IMR-90 (cell line): ENCODE results near the gene CYP27B1. TPM values are rescaled to one million over a fixed set of nuclear protein-coding genes. Genes with fewer than 3 reads are reported as not detected.

Source experiments
- ATAC-seq: fragments of 200-7000 bp; cut with Tn5 transposase; 2 replicates; pipeline ENCODE4 v1.9.1; 2020; ENCODE audit warnings: low read depth, mild to moderate bottlenecking, moderate library complexity
- BruUV-seq: library from RNA; stranded (reverse); fragments of 400-500 nt; replicated peaks from 2 replicates; lab custom pipeline; 2021; lab: Mats Ljungman, UMichigan
- CTCF ChIA-PET: fragments of 300-600 bp; formaldehyde crosslinking; extraction: SDS; loops from one replicate; lab custom pipeline; 2021; ENCODE audit warnings: antibody characterized with exemption; lab: Yijun Ruan, JAX
- POLR2A ChIA-PET: fragments of 300-600 bp; sonication (Branson Sonifier 250); formaldehyde crosslinking; loops from one replicate; lab custom pipeline; 2022; ENCODE audit warnings: antibody characterized with exemption; ENCODE audit not compliant: unreplicated experiment; lab: Charles Lee
- DNase-seq: peaks from one replicate; pipeline ENCODE4 v3.0.0; 2013
- H2AFZ ChIP-seq: replicated peaks from 2 replicates; pipeline ENCODE3; 2013; ENCODE audit warnings: low read length, mild to moderate bottlenecking; ENCODE audit not compliant: poor library complexity
- H2AK5ac ChIP-seq: 2 replicates; pipeline ENCODE4 v1.6.1; 2013; ENCODE audit warnings: low read depth, low read length, inconsistent platforms
- H2AK9ac ChIP-seq: replicated peaks from 2 replicates; pipeline ENCODE3; 2013; ENCODE audit warnings: mild to moderate bottlenecking, low read depth, low read length, moderate library complexity; ENCODE audit not compliant: poor library complexity
- H2BK120ac ChIP-seq: 2 replicates; pipeline ENCODE4 v1.6.1; 2013; ENCODE audit warnings: low read depth, low read length, inconsistent platforms
- H2BK15ac ChIP-seq: 3 replicates; pipeline ENCODE4 v1.6.1; 2013; ENCODE audit warnings: low read depth, low read length, inconsistent platforms
- H2BK20ac ChIP-seq: 2 replicates; pipeline ENCODE4 v1.6.1; 2013; ENCODE audit warnings: low read depth, mild to moderate bottlenecking, inconsistent platforms, low read length, moderate library complexity
- H2BK5ac ChIP-seq: 2 replicates; pipeline ENCODE4 v1.6.1; 2013; ENCODE audit warnings: mild to moderate bottlenecking, low read depth, low read length, inconsistent platforms; ENCODE audit not compliant: poor library complexity, severe bottlenecking
- H3K14ac ChIP-seq: replicated peaks from 2 replicates; pipeline ENCODE4 v1.6.1; 2013; ENCODE audit warnings: low read depth, low read length, inconsistent platforms
- H3K18ac ChIP-seq: 2 replicates; pipeline ENCODE4 v1.6.1; 2013; ENCODE audit warnings: low read depth, low read length, control low read depth
- H3K23ac ChIP-seq: 2 replicates; pipeline ENCODE4 v1.6.1; 2013; ENCODE audit warnings: low read depth, low read length, inconsistent platforms
- H3K27ac ChIP-seq: 2 replicates; pipeline ENCODE4 v1.5.1; 2013; ENCODE audit warnings: mild to moderate bottlenecking, control low read depth, low read length; ENCODE audit not compliant: insufficient read depth
- H3K27me3 ChIP-seq: 2 replicates; pipeline ENCODE4 v1.6.1; 2013; ENCODE audit warnings: low read length; ENCODE audit not compliant: control insufficient read depth, insufficient read depth
- H3K36me3 ChIP-seq: 2 replicates; pipeline ENCODE4 v1.6.1; 2013; ENCODE audit warnings: low read length, mixed read lengths; ENCODE audit not compliant: control insufficient read depth, insufficient read depth
- H3K4ac ChIP-seq: 2 replicates; pipeline ENCODE4 v1.6.1; 2013; ENCODE audit warnings: low read depth, low read length, inconsistent platforms
- H3K4me1 ChIP-seq: 2 replicates; pipeline ENCODE4 v1.6.1; 2013; ENCODE audit warnings: low read length, mixed read lengths; ENCODE audit not compliant: control insufficient read depth, insufficient read depth
- H3K4me2 ChIP-seq: 2 replicates; pipeline ENCODE4 v1.6.1; 2013; ENCODE audit warnings: low read depth, mild to moderate bottlenecking, control low read depth, low read length, moderate library complexity
- H3K4me3 ChIP-seq: 2 replicates; pipeline ENCODE4 v1.5.1; 2013; ENCODE audit warnings: low read depth, mild to moderate bottlenecking, control low read depth, low read length, moderate library complexity; ENCODE audit not compliant: insufficient read depth
- H3K56ac ChIP-seq: 2 replicates; pipeline ENCODE4 v1.6.1; 2013; ENCODE audit warnings: low read length, inconsistent platforms; ENCODE audit not compliant: insufficient read depth; ENCODE audit errors: extremely low read depth
- H3K79me1 ChIP-seq, 2 experiments: 2 replicates each; pipeline ENCODE4 v1.6.1; 2013; ENCODE audit warnings: low read length in 2 of 2, inconsistent platforms in 1 of 2, low read depth in 1 of 2
- H3K9ac ChIP-seq: 2 replicates; pipeline ENCODE4 v1.6.1; 2013; ENCODE audit warnings: low read depth, low read length, control low read depth
- H3K9me1 ChIP-seq: 2 replicates; pipeline ENCODE4 v1.6.1; 2013; ENCODE audit warnings: low read length, inconsistent platforms; ENCODE audit not compliant: insufficient read depth
- H3K9me3 ChIP-seq: 2 replicates; pipeline ENCODE4 v1.6.1; 2013; ENCODE audit warnings: low read length; ENCODE audit not compliant: control insufficient read depth, insufficient read depth
- H4K20me1 ChIP-seq: 2 replicates; pipeline ENCODE4 v1.6.1; 2013; ENCODE audit warnings: low read length, inconsistent platforms; ENCODE audit not compliant: insufficient read depth
- H4K5ac ChIP-seq: 2 replicates; pipeline ENCODE4 v1.6.1; 2013; ENCODE audit warnings: mild to moderate bottlenecking, low read depth, low read length, control low read depth
- H4K8ac ChIP-seq, 2 experiments: 2 replicates each; pipeline ENCODE4 v1.6.1; 2013; ENCODE audit warnings: low read depth in 2 of 2, low read length in 2 of 2, control low read depth in 1 of 2, inconsistent platforms in 1 of 2
- H4K91ac ChIP-seq: 2 replicates; pipeline ENCODE4 v1.6.1; 2013; ENCODE audit warnings: low read depth, low read length, inconsistent platforms; ENCODE audit not compliant: insufficient read depth
- BHLHE40 ChIP-seq: fragments of 150-350 bp; IDR thresholded peaks from 2 replicates; pipeline ENCODE4 v1.6.1; 2016; ENCODE audit warnings: mild to moderate bottlenecking, low read depth, low read length
- CEBPB ChIP-seq: IDR thresholded peaks from 2 replicates; pipeline ENCODE4 v1.6.1; 2012; ENCODE audit warnings: low read depth, low read length, improper control_type of control experiment
- CHD1 ChIP-seq: IDR thresholded peaks from 2 replicates; pipeline ENCODE4 v1.6.1; 2012; ENCODE audit warnings: low read depth, low read length, improper control_type of control experiment
- ELK1 ChIP-seq: fragments of 150-350 bp; IDR thresholded peaks from 2 replicates; pipeline ENCODE4 v1.6.1; 2016; ENCODE audit warnings: low read depth, mild to moderate bottlenecking, low read length, moderate library complexity, borderline replicate concordance
- FOS ChIP-seq: fragments of 150-350 bp; IDR thresholded peaks from 2 replicates; pipeline ENCODE4 v1.6.1; 2016; ENCODE audit warnings: low read depth, low read length
- MAFK ChIP-seq: IDR thresholded peaks from 2 replicates; pipeline ENCODE4 v1.6.1; 2012; ENCODE audit warnings: low read depth, low read length, improper control_type of control experiment
- MAZ ChIP-seq: IDR thresholded peaks from 2 replicates; pipeline ENCODE4 v1.6.1; 2012; ENCODE audit warnings: low read depth, mild to moderate bottlenecking, low read length, improper control_type of control experiment, moderate library complexity, borderline replicate concordance
- MXI1 ChIP-seq: IDR thresholded peaks from 2 replicates; pipeline ENCODE4 v1.6.1; 2012; ENCODE audit warnings: low read depth, mild to moderate bottlenecking, low read length, moderate library complexity, borderline replicate concordance
- NFE2L2 ChIP-seq: fragments of 150-350 bp; IDR thresholded peaks from 2 replicates; pipeline ENCODE4 v1.6.1; 2016; ENCODE audit warnings: low read depth, mild to moderate bottlenecking, low read length
- POLR2A ChIP-seq: IDR thresholded peaks from 2 replicates; pipeline ENCODE4 v1.6.1; 2012; ENCODE audit warnings: mild to moderate bottlenecking, low read depth, low read length
- RAD21 ChIP-seq: IDR thresholded peaks from 2 replicates; pipeline ENCODE4 v1.6.1; 2012; ENCODE audit warnings: low read length, improper control_type of control experiment
- RCOR1 ChIP-seq: IDR thresholded peaks from 2 replicates; pipeline ENCODE4 v1.6.1; 2012; ENCODE audit warnings: mild to moderate bottlenecking, low read length, improper control_type of control experiment; ENCODE audit not compliant: insufficient replicate concordance
- RFX5 ChIP-seq: IDR thresholded peaks from 2 replicates; pipeline ENCODE4 v1.8.0; 2012; ENCODE audit warnings: low read depth, mild to moderate bottlenecking, low read length, moderate library complexity
- SMC3 ChIP-seq: fragments of 150-350 bp; IDR thresholded peaks from 2 replicates; pipeline ENCODE4 v1.6.1; 2016; ENCODE audit warnings: low read depth, mild to moderate bottlenecking, antibody characterized with exemption, low read length, moderate library complexity
- USF2 ChIP-seq: fragments of 150-350 bp; IDR thresholded peaks from 2 replicates; pipeline ENCODE4 v1.6.1; 2017; ENCODE audit warnings: mild to moderate bottlenecking, antibody characterized with exemption, low read length, low read depth
- WGBS, 2 experiments: methylation state at CpG; one replicate each; pipeline versions ENCODE4 v1.1.5 to v1.1.7; 2013; ENCODE audit warnings: missing lambda C conversion rate in 2 of 2; ENCODE audit not compliant: insufficient read length in 1 of 2; ENCODE audit errors: extremely low coverage in 2 of 2; 5-methylcytosine and 5-hydroxymethylcytosine counted together
- dilution Hi-C: fragments of 300-500 bp; cut with HindIII; formaldehyde crosslinking; loops from one replicate; pipeline ENCODE4 v1.14.3; 2018; ENCODE audit warnings: low sequenced_read_pairs; ENCODE audit not compliant: unreplicated experiment
- in situ Hi-C: fragments of 300-500 bp; cut with MboI; formaldehyde crosslinking; loops from 3 replicates; pipeline ENCODE4 v1.14.3; 2019; ENCODE audit warnings: low sequenced_read_pairs, inconsistent platforms, mixed read lengths
- intact Hi-C: fragments of 100-400 bp; cut with micrococcal nuclease; formaldehyde crosslinking; loops from 2 replicates; pipeline ENCODE4 v1.10.0; 2022
- polyA plus RNA-seq, 3 experiments: library from polyadenylated mRNA; depleted of rRNA; stranded (reverse); fragments of >200 nt; gene quantifications; 2 replicates each; pipeline ENCODE4 v1.2.3, GENCODE V29; 2012; ENCODE audit warnings: low replicate concordance in 1 of 3
- total RNA-seq: library from RNA; depleted of rRNA; stranded (reverse); fragments of >200 nt; gene quantifications from 2 replicates; pipeline ENCODE4 v1.2.3, GENCODE V29; 2012
- TF ChIP-seq, protein P1 (sequence below): conservative IDR thresholded peaks from 2 replicates; pipeline ENCODE4 v1.5.1; 2012; ENCODE audit warnings: mild to moderate bottlenecking, low read depth, low read length, improper control_type of control experiment

CYP27B1 gene
- total and polyA plus RNA-seq, 2 of the 4 experiments (the other 2 are of a cell fraction): 0.36 to 1.3 TPM

DNA sequence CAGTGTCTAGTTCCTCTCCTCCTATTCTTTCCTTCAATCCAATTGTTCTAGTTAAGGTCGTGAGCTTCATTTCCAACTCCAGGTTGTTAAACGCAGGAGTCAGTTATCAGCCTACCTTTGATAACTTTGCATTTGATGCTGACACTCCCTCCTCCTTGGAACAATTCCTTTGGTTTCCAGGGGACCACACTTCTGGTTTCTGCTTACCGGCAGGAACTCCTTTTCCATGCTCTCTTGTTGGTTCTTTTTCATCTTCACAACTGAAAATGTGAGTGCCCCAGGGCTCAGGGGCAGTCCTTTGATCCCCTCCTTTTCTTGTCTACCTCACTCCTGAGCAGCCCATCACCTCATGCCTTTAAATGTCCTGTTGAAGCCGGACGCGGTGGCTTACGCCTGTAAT is 10.5 kb upstream of the CYP27B1 start:
- Histone ChIP-seq H2BK120ac (no peak overlapping the region), H3K18ac (no peak overlapping the region), H4K20me1 (no peaks in the 10 kb centered on the region), H2BK5ac (no peak overlapping the region), H3K14ac (no peak overlapping the region), H3K4me3 (no peak overlapping the region), H2AFZ (no peak overlapping the region), H3K27ac (no peak overlapping the region), H3K4me2 (no peak overlapping the region), H2BK20ac (no peak overlapping the region), H3K9me1 (0 out of 2 replicates have a peak, but pooled peaks cover 3% of the 10 kb centered on the region), H3K9me3 (no peaks in the 10 kb centered on the region), H3K56ac (no peak overlapping the region), H3K4ac (no peak overlapping the region), H2BK15ac (no peak overlapping the region), H3K23ac (no peak overlapping the region), H3K79me1 (peaks cover 6 to 21% of the 10 kb centered on the region in 2 experiments; a peak in 3 of 4 replicates), H3K4me1 (no peaks in the 10 kb centered on the region), H2AK5ac (no peak overlapping the region), H3K9ac (no peak overlapping the region), H4K8ac (no peak overlapping the region), H2AK9ac (no peak overlapping the region), H4K91ac (no peak overlapping the region), H4K5ac (no peak overlapping the region), H3K27me3 (no peaks in the 10 kb centered on the region), H3K36me3 (peaks cover 6% of the 10 kb centered on the region)
- intact Hi-C loops (no loop called here), dilution Hi-C loops (no loop called here), in situ Hi-C loops (no loop called here)
- ATAC-seq (no peak), DNase-seq (no peak)
- TF ChIP-seq MAFK (no peak), RFX5 (no peak), ELK1 (no peak), NFE2L2 (no peak), USF2 (no peak), CEBPB (no peak), RAD21 (no peak), FOS (no peak), CHD1 (no peak), SMC3 (no peak), POLR2A (no peak), MXI1 (no peak), BHLHE40 (no peak), RCOR1 (no peak), MAZ (no peak)
- TF ChIP-seq, protein P1, sequence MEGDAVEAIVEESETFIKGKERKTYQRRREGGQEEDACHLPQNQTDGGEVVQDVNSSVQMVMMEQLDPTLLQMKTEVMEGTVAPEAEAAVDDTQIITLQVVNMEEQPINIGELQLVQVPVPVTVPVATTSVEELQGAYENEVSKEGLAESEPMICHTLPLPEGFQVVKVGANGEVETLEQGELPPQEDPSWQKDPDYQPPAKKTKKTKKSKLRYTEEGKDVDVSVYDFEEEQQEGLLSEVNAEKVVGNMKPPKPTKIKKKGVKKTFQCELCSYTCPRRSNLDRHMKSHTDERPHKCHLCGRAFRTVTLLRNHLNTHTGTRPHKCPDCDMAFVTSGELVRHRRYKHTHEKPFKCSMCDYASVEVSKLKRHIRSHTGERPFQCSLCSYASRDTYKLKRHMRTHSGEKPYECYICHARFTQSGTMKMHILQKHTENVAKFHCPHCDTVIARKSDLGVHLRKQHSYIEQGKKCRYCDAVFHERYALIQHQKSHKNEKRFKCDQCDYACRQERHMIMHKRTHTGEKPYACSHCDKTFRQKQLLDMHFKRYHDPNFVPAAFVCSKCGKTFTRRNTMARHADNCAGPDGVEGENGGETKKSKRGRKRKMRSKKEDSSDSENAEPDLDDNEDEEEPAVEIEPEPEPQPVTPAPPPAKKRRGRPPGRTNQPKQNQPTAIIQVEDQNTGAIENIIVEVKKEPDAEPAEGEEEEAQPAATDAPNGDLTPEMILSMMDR: no peak
- BruUV-seq: no TSS peak
- ChIA-PET POLR2A (no interaction called here), CTCF (no interaction called here)
- 94% methylated on average over 3 of the region's 7 CpGs; no CpG with 5 or more reads in 1 of the 2 experiments for WGBS, 2 experiments
